B cell (primary cell): ENCODE results near the gene STRADA.

ENCODE experiments used
- EZH2 ChIP-seq: IDR thresholded peaks from 2 replicates; pipeline ENCODE4 v1.6.1; 2012; ENCODE audit warnings: borderline replicate concordance, low read depth, mild to moderate bottlenecking, moderate library complexity, low read length; ENCODE audit not compliant: insufficient read depth, poor library complexity, severe bottlenecking
- TF ChIP-seq, protein P1 (sequence below): fragments of 200-600 bp; IDR thresholded peaks from one replicate; pipeline ENCODE4 v1.8.0; 2022; ENCODE audit warnings: antibody characterized with exemption, mild to moderate bottlenecking

DNA sequence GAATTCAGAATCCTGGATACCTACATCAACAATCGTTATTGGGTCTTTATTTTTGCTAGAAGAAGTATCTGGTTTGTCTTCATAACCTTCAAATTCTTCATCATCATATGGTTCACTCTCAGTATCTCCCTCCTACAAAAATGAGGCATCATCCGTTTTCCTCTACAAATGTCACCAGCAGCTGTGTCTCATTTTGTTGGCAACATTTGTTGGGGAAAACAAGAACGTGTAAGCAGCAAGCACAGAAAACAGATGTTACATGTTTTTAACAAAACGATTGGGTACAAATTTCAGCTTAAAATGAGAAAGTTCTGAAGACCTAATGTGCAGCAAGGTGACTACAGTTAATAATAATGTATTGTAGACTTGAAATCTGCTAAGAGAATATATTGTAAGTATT lies 23.1 kb upstream of the STRADA start:
- TF ChIP-seq EZH2 = no peak
- TF ChIP-seq, protein P1, sequence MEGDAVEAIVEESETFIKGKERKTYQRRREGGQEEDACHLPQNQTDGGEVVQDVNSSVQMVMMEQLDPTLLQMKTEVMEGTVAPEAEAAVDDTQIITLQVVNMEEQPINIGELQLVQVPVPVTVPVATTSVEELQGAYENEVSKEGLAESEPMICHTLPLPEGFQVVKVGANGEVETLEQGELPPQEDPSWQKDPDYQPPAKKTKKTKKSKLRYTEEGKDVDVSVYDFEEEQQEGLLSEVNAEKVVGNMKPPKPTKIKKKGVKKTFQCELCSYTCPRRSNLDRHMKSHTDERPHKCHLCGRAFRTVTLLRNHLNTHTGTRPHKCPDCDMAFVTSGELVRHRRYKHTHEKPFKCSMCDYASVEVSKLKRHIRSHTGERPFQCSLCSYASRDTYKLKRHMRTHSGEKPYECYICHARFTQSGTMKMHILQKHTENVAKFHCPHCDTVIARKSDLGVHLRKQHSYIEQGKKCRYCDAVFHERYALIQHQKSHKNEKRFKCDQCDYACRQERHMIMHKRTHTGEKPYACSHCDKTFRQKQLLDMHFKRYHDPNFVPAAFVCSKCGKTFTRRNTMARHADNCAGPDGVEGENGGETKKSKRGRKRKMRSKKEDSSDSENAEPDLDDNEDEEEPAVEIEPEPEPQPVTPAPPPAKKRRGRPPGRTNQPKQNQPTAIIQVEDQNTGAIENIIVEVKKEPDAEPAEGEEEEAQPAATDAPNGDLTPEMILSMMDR = no peak
